ENCODE results near the gene TTC38.
A peak's percentile ranks its signal among the peaks of the same experiment; 100 is the strongest.

The TTC38 gene

GRCh38 chr22:46267431-46268279 is at the start of gene TTC38:
TTC38 (plus strand) TSS chr22:46268008; CDS start chr22:46268040, 32 bp downstream.
- TF ChIP-seq CTCF (IDR thresholded peaks at IDR 0.05; ENCODE audit: control insufficient read depth, extremely low read depth, insufficient read depth) = no peak
- H3K4me3 ChIP-seq (ENCODE audit: low read depth, low read length) = peak within 1 kb of the TSS; percentile 86
- DNase-seq (ENCODE audit: low read depth) = peak; percentile 74

- no peak for TF ChIP-seq CTCF (IDR thresholded peaks at IDR 0.05; ENCODE audit: control insufficient read depth, extremely low read depth, insufficient read depth)
- no peak for DNase-seq (ENCODE audit: low read depth)
- no peak overlapping the region for H3K4me3 ChIP-seq (ENCODE audit: low read depth, low read length)
These were observed 48.2 kb upstream of the TTC38 start for GRCh38 chr22:46219636-46220035.

GRCh38 chr22:46220921-46221320 is 46.9 kb upstream of the TTC38 start:
- no peak overlapping the region for H3K4me3 ChIP-seq (ENCODE audit: low read depth, low read length)
- no peak for DNase-seq (ENCODE audit: low read depth)
- no peak for TF ChIP-seq CTCF (IDR thresholded peaks at IDR 0.05; ENCODE audit: control insufficient read depth, extremely low read depth, insufficient read depth)

GRCh38 chr22:46224044-46224897 is 43.5 kb upstream of the TTC38 start:
- no peak for TF ChIP-seq CTCF (IDR thresholded peaks at IDR 0.05; ENCODE audit: control insufficient read depth, extremely low read depth, insufficient read depth)
- H3K4me3 ChIP-seq (ENCODE audit: low read depth, low read length) = no peak overlapping the region
- no peak for DNase-seq (ENCODE audit: low read depth)

GRCh38 chr22:46224898-46225290 is 42.9 kb upstream of the TTC38 start:
- no peak for DNase-seq (ENCODE audit: low read depth)
- TF ChIP-seq CTCF (IDR thresholded peaks at IDR 0.05; ENCODE audit: control insufficient read depth, extremely low read depth, insufficient read depth) = no peak
- H3K4me3 ChIP-seq (ENCODE audit: low read depth, low read length) = no peak overlapping the region

- no peak for TF ChIP-seq CTCF (IDR thresholded peaks at IDR 0.05; ENCODE audit: control insufficient read depth, extremely low read depth, insufficient read depth)
- H3K4me3 ChIP-seq (ENCODE audit: low read depth, low read length) = no peak overlapping the region
- no peak for DNase-seq (ENCODE audit: low read depth)
These were observed 42.2 kb upstream of the TTC38 start for GRCh38 chr22:46225631-46226030.
